Esophagus squamous epithelium (tissue), 5 donors: Measurements from ENCODE around the gene SLC25A43. TPM values are rescaled to one million over a fixed set of nuclear protein-coding genes. Genes with fewer than 3 reads are reported as not detected.
A peak's percentile ranks its signal among the peaks of the same experiment; 100 is the strongest.

Experiments used
- DNase-seq: peaks from one replicate; lab custom pipeline; 2025; lab: John Stamatoyannopoulos, UW
- H3K27ac ChIP-seq, 4 donors: fragments of 200-600 bp; sonication (generic); one replicate each; pipeline ENCODE4 v1.5.1; 2016 to 2019; ENCODE audit warnings: mild to moderate bottlenecking in 1 of 4
- H3K27me3 ChIP-seq, 4 donors: fragments of 200-600 bp; sonication (generic); 1 replicate in 3 of 4; 2 replicates in 1 of 4; pipeline versions ENCODE4 v1.5.1 to v1.6.0; 2017 to 2021; ENCODE audit warnings: antibody characterized with exemption in 1 of 4
- H3K36me3 ChIP-seq, 3 donors: fragments of 200-600 bp; sonication (generic); one replicate each; pipeline ENCODE4 v1.5.1; 2016 to 2019
- H3K4me1 ChIP-seq, 3 donors: fragments of 200-600 bp; sonication (generic); one replicate each; pipeline ENCODE4 v1.5.1; 2017 to 2019
- H3K4me3 ChIP-seq, 4 donors: fragments of 200-600 bp; sonication (generic); 1 replicate in 3 of 4; 2 replicates in 1 of 4; pipeline ENCODE4 v1.5.1; 2016 to 2019; ENCODE audit warnings: mild to moderate bottlenecking in 2 of 4, moderate library complexity in 1 of 4
- H3K9me3 ChIP-seq, 3 donors: fragments of 200-600 bp; sonication (generic); one replicate each; pipeline ENCODE4 v1.5.1; 2016 to 2019
- CTCF ChIP-seq, 6 experiments: fragments of 450-650 bp in 4 of 6; fragments of 200-600 bp in 2 of 6; sonication (generic) in 2 of 6; IDR thresholded peaks; one replicate each; pipeline ENCODE4 v1.5.1; 2016 to 2019; ENCODE audit warnings: antibody characterized with exemption in 6 of 6, mild to moderate bottlenecking in 4 of 6, moderate library complexity in 4 of 6
- POLR2A ChIP-seq, 4 donors: fragments of 450-650 bp; IDR thresholded peaks; one replicate each; pipeline ENCODE4 v1.6.1; 2017; ENCODE audit warnings: antibody characterized with exemption in 4 of 4, mild to moderate bottlenecking in 4 of 4, moderate library complexity in 3 of 4
- WGBS, 2 donors: methylation state at CpG; one replicate each; pipeline ENCODE4 v1.1.5; 2018; 5-methylcytosine and 5-hydroxymethylcytosine counted together
- intact Hi-C: fragments of 100-400 bp; cut with DNase I; formaldehyde crosslinking; loops from one replicate; pipeline ENCODE4 v1.15.0; 2022
- total RNA-seq, 4 donors: library from RNA; depleted of rRNA; stranded (reverse); fragments of >200 nt; gene quantifications; one replicate each; pipeline ENCODE4 v1.1.0, GENCODE V29; 2016
- donor health status: DM: yes; HTN: yes; CAD: no.

Gene SLC25A43
- total RNA-seq, 4 donors from 2014 or later: 26.1 to 39.0 (median 33.3) TPM

- WGBS, 2 donors: 73 to 90% methylated on average over 2 to 4 of the region's 4 CpGs
- no peaks in the 10 kb centered on the region for H3K27me3 ChIP-seq
- no peak overlapping the region for H3K27ac ChIP-seq
- no peak for DNase-seq
- no peaks in the 10 kb centered on the region for H3K36me3 ChIP-seq
- H3K4me1 ChIP-seq: no peaks in the 10 kb centered on the region
- no peak overlapping the region for H3K4me3 ChIP-seq
- no peaks in the 10 kb centered on the region for H3K9me3 ChIP-seq
- TF ChIP-seq CTCF (IDR thresholded peaks at IDR 0.05): no peak
- intact Hi-C loops: no loop called here
Measured at GRCh38 chrX:119389214-119389613, 9.9 kb upstream of the SLC25A43 start.

GRCh38 chrX:119389871-119390501 lies 9.2 kb upstream of the SLC25A43 start:
- H3K36me3 ChIP-seq: no peaks in the 10 kb centered on the region
- whole genome bisulfite sequencing, 2 donors: 58 to 61% methylated on average over 7 of the region's 7 CpGs
- H3K27me3 ChIP-seq: no peaks in the 10 kb centered on the region
- no peak overlapping the region for H3K4me3 ChIP-seq
- no peaks in the 10 kb centered on the region for H3K9me3 ChIP-seq
- intact Hi-C loops: no loop called here
- TF ChIP-seq POLR2A (IDR thresholded peaks at IDR 0.05): no peak
- TF ChIP-seq CTCF (IDR thresholded peaks at IDR 0.05): no peak
- no peaks in the 10 kb centered on the region for H3K4me1 ChIP-seq
- no peak overlapping the region for H3K27ac ChIP-seq
- DNase-seq: no peak

- TF ChIP-seq CTCF (IDR thresholded peaks at IDR 0.05) (peak in 3 of 6 experiments; percentile 11 to 46 (median 25)), POLR2A (IDR thresholded peaks at IDR 0.05) (no peak)
- no peak for DNase-seq
- Histone ChIP-seq H3K27me3 (no peaks in the 10 kb centered on the region), H3K9me3 (no peaks in the 10 kb centered on the region), H3K4me1 (no peaks in the 10 kb centered on the region), H3K27ac (no peak overlapping the region), H3K4me3 (no peak overlapping the region), H3K36me3 (no peaks in the 10 kb centered on the region)
- intact Hi-C loops: no loop called here
- 58 to 61% methylated on average over 3 to 4 of the region's 8 CpGs for WGBS, 2 donors
Measured at GRCh38 chrX:119391279-119391678, 7.9 kb upstream of the SLC25A43 start.

GRCh38 chrX:119393144-119393543 lies 6.0 kb upstream of the SLC25A43 start:
- 82 to 100% methylated on average over 2 of the region's 2 CpGs for WGBS, 2 donors
- Histone ChIP-seq H3K4me3 (no peak overlapping the region), H3K36me3 (no peaks in the 10 kb centered on the region), H3K4me1 (peaks cover 0 to 2% (median 0%) of the 10 kb centered on the region in 3 donors), H3K9me3 (no peaks in the 10 kb centered on the region), H3K27me3 (no peaks in the 10 kb centered on the region), H3K27ac (no peak overlapping the region)
- intact Hi-C loops: no loop called here
- no peak for DNase-seq
- TF ChIP-seq POLR2A (IDR thresholded peaks at IDR 0.05) (no peak), CTCF (IDR thresholded peaks at IDR 0.05) (no peak)

GRCh38 chrX:119398587-119398973 lies 556 bp upstream of the SLC25A43 start:
- Histone ChIP-seq H3K36me3 (no peaks in the 10 kb centered on the region), H3K9me3 (no peaks in the 10 kb centered on the region), H3K27ac (peak overlapping the region; percentile 85 to 94 (median 90)), H3K27me3 (no peaks in the 10 kb centered on the region), H3K4me3 (peak overlapping the region; percentile 54 to 79 (median 68)), H3K4me1 (peaks cover 0 to 46% (median 10%) of the 10 kb centered on the region in 3 donors)
- intact Hi-C loops: no loop called here
- 0 to 38% methylated on average over 2 to 3 of the region's 3 CpGs for WGBS, 2 donors
- no peak for DNase-seq
- TF ChIP-seq POLR2A (IDR thresholded peaks at IDR 0.05): no peak
- TF ChIP-seq CTCF (IDR thresholded peaks at IDR 0.05): no peak
